Activated naive CD4-positive, alpha-beta T cell treated with anti-CD3 and anti-CD28 coated beads, Interleukin-2, amount 50 U/mL, for 24 hours (primary cell): ENCODE measurements around the gene SLC40A1.
A peak's percentile ranks its signal among the peaks of the same experiment; 100 is the strongest.
"Not testable (repeated sequence)": the region's sequence is repeated elsewhere in the genome, so short reads cannot be mapped to it uniquely, and the experiment has no call there.

ENCODE experiments used
- H3K27ac Mint-ChIP-seq: one replicate; pipeline ENCODE4 v1.8.0; 2021; ENCODE audit warnings: mild to moderate bottlenecking, mixed read lengths
- H3K27me3 Mint-ChIP-seq: one replicate; pipeline ENCODE4 v1.8.0; 2021; ENCODE audit warnings: mixed read lengths
- H3K36me3 Mint-ChIP-seq: one replicate; pipeline ENCODE4 v1.8.0; 2021; ENCODE audit warnings: mixed read lengths
- H3K4me1 Mint-ChIP-seq: one replicate; pipeline ENCODE4 v1.8.0; 2021; ENCODE audit warnings: mixed read lengths
- H3K4me3 Mint-ChIP-seq: one replicate; pipeline ENCODE4 v1.8.0; 2021; ENCODE audit warnings: mild to moderate bottlenecking, mixed read lengths
- H3K9me3 Mint-ChIP-seq: one replicate; pipeline ENCODE4 v1.8.0; 2021; ENCODE audit warnings: mixed read lengths

SLC40A1 gene

GRCh38 chr2:189609423-189609816 lies 28.8 kb upstream of the SLC40A1 start:
- Mint-ChIP-seq H3K27ac (no peak overlapping the region), H3K4me3 (no peak overlapping the region), H3K36me3 (no peaks in the 10 kb centered on the region), H3K9me3 (no peaks in the 10 kb centered on the region), H3K27me3 (no peaks in the 10 kb centered on the region), H3K4me1 (peaks cover 3% of the 10 kb centered on the region)

GRCh38 chr2:189608795-189609422 lies 28.3 kb upstream of the SLC40A1 start:
- Mint-ChIP-seq H3K27me3 (no peaks in the 10 kb centered on the region), H3K27ac (no peak overlapping the region), H3K4me3 (no peak overlapping the region), H3K36me3 (no peaks in the 10 kb centered on the region), H3K4me1 (peaks cover 3% of the 10 kb centered on the region), H3K9me3 (no peaks in the 10 kb centered on the region)

- Mint-ChIP-seq H3K9me3 (no peaks in the 10 kb centered on the region), H3K27ac (no peak overlapping the region), H3K4me1 (peaks cover 1% of the 10 kb centered on the region), H3K36me3 (no peaks in the 10 kb centered on the region), H3K27me3 (no peaks in the 10 kb centered on the region), H3K4me3 (no peak overlapping the region)
Measured at GRCh38 chr2:189608170-189608569, 27.6 kb upstream of the SLC40A1 start.

GRCh38 chr2:189602233-189602632 lies 21.6 kb upstream of the SLC40A1 start:
- H3K36me3 Mint-ChIP-seq = no peaks in the 10 kb centered on the region
- H3K9me3 Mint-ChIP-seq = no peaks in the 10 kb centered on the region
- H3K4me1 Mint-ChIP-seq = peaks cover 4% of the 10 kb centered on the region
- no peak overlapping the region for H3K27ac Mint-ChIP-seq
- no peaks in the 10 kb centered on the region for H3K27me3 Mint-ChIP-seq
- no peak overlapping the region for H3K4me3 Mint-ChIP-seq

- not testable (repeated sequence) for H3K27ac Mint-ChIP-seq, H3K36me3 Mint-ChIP-seq, H3K4me3 Mint-ChIP-seq, H3K9me3 Mint-ChIP-seq, H3K4me1 Mint-ChIP-seq, H3K27me3 Mint-ChIP-seq
Measured at GRCh38 chr2:189601652-189602051, 21.1 kb upstream of the SLC40A1 start.

GRCh38 chr2:189601043-189601442 lies 20.5 kb upstream of the SLC40A1 start:
- Mint-ChIP-seq H3K36me3 (no peaks in the 10 kb centered on the region), H3K9me3 (no peaks in the 10 kb centered on the region), H3K27me3 (no peaks in the 10 kb centered on the region), H3K4me3 (no peak overlapping the region), H3K4me1 (peaks cover 15% of the 10 kb centered on the region), H3K27ac (no peak overlapping the region)

GRCh38 chr2:189599245-189599644 lies 18.7 kb upstream of the SLC40A1 start:
- Mint-ChIP-seq H3K4me1 (peaks cover 22% of the 10 kb centered on the region), H3K4me3 (no peak overlapping the region), H3K9me3 (no peaks in the 10 kb centered on the region), H3K36me3 (no peaks in the 10 kb centered on the region), H3K27ac (no peak overlapping the region), H3K27me3 (no peaks in the 10 kb centered on the region)

GRCh38 chr2:189595417-189595816 lies 14.8 kb upstream of the SLC40A1 start:
- Mint-ChIP-seq H3K36me3 (no peaks in the 10 kb centered on the region), H3K9me3 (no peaks in the 10 kb centered on the region), H3K4me1 (peaks cover 50% of the 10 kb centered on the region), H3K4me3 (no peak overlapping the region), H3K27ac (no peak overlapping the region), H3K27me3 (no peaks in the 10 kb centered on the region)

GRCh38 chr2:189594305-189594704 lies 13.7 kb upstream of the SLC40A1 start:
- Mint-ChIP-seq H3K9me3 (no peaks in the 10 kb centered on the region), H3K36me3 (no peaks in the 10 kb centered on the region), H3K27me3 (no peaks in the 10 kb centered on the region), H3K4me3 (no peak overlapping the region), H3K27ac (no peak overlapping the region), H3K4me1 (peaks cover 55% of the 10 kb centered on the region)

GRCh38 chr2:189593115-189593514 lies 12.5 kb upstream of the SLC40A1 start:
- Mint-ChIP-seq H3K27me3 (no peaks in the 10 kb centered on the region), H3K36me3 (no peaks in the 10 kb centered on the region), H3K9me3 (no peaks in the 10 kb centered on the region), H3K27ac (no peak overlapping the region), H3K4me3 (peak overlapping the region; percentile 47), H3K4me1 (peaks cover 55% of the 10 kb centered on the region)

GRCh38 chr2:189592353-189592984 lies 11.9 kb upstream of the SLC40A1 start:
- H3K9me3 Mint-ChIP-seq = no peaks in the 10 kb centered on the region
- H3K36me3 Mint-ChIP-seq = no peaks in the 10 kb centered on the region
- peak overlapping the region; percentile 47 for H3K4me3 Mint-ChIP-seq
- H3K27ac Mint-ChIP-seq = peak overlapping the region; percentile 48
- no peaks in the 10 kb centered on the region for H3K27me3 Mint-ChIP-seq
- H3K4me1 Mint-ChIP-seq = peaks cover 60% of the 10 kb centered on the region

- peaks cover 1% of the 10 kb centered on the region for H3K27me3 Mint-ChIP-seq
- H3K9me3 Mint-ChIP-seq = no peaks in the 10 kb centered on the region
- H3K27ac Mint-ChIP-seq = no peak overlapping the region
- peaks cover 36% of the 10 kb centered on the region for H3K4me1 Mint-ChIP-seq
- no peak overlapping the region for H3K4me3 Mint-ChIP-seq
- H3K36me3 Mint-ChIP-seq = no peaks in the 10 kb centered on the region
Measured at GRCh38 chr2:189587780-189588179, 7.2 kb upstream of the SLC40A1 start.

- no peaks in the 10 kb centered on the region for H3K9me3 Mint-ChIP-seq
- no peak overlapping the region for H3K27ac Mint-ChIP-seq
- no peak overlapping the region for H3K4me3 Mint-ChIP-seq
- H3K4me1 Mint-ChIP-seq = peaks cover 27% of the 10 kb centered on the region
- no peaks in the 10 kb centered on the region for H3K36me3 Mint-ChIP-seq
- peaks cover 3% of the 10 kb centered on the region for H3K27me3 Mint-ChIP-seq
Measured at GRCh38 chr2:189585226-189585756, 4.7 kb upstream of the SLC40A1 start.

GRCh38 chr2:189584686-189585085 lies 4.1 kb upstream of the SLC40A1 start:
- H3K36me3 Mint-ChIP-seq = no peaks in the 10 kb centered on the region
- H3K4me3 Mint-ChIP-seq = no peak overlapping the region
- peaks cover 3% of the 10 kb centered on the region for H3K27me3 Mint-ChIP-seq
- H3K27ac Mint-ChIP-seq = no peak overlapping the region
- H3K4me1 Mint-ChIP-seq = peaks cover 27% of the 10 kb centered on the region
- H3K9me3 Mint-ChIP-seq = no peaks in the 10 kb centered on the region

GRCh38 chr2:189583227-189584198 lies 2.9 kb upstream of the SLC40A1 start:
- Mint-ChIP-seq H3K27ac (no peak overlapping the region), H3K27me3 (peaks cover 3% of the 10 kb centered on the region), H3K4me3 (no peak overlapping the region), H3K4me1 (peaks cover 37% of the 10 kb centered on the region), H3K9me3 (no peaks in the 10 kb centered on the region), H3K36me3 (no peaks in the 10 kb centered on the region)

GRCh38 chr2:189582809-189583192 lies 2.2 kb upstream of the SLC40A1 start:
- Mint-ChIP-seq H3K9me3 (no peaks in the 10 kb centered on the region), H3K4me3 (no peak overlapping the region), H3K27ac (no peak overlapping the region), H3K27me3 (peaks cover 3% of the 10 kb centered on the region), H3K36me3 (no peaks in the 10 kb centered on the region), H3K4me1 (peaks cover 42% of the 10 kb centered on the region)
